HepG2 (cell line): ENCODE results near the gene C2CD2. TPM values are rescaled to one million over a fixed set of nuclear protein-coding genes. Genes with fewer than 3 reads are reported as not detected.

ENCODE experiments used
- KLF11 ChIP-seq: IDR thresholded peaks from 2 replicates; pipeline ENCODE4 v1.6.1; 2016; ENCODE audit warnings: missing compliant biosample characterization
- MTF2 ChIP-seq: sonication (generic); formaldehyde crosslinking; IDR thresholded peaks from 2 replicates; pipeline ENCODE4 v1.5.0; 2020; ENCODE audit warnings: missing genetic modification reagents, borderline replicate concordance
- NAIF1 ChIP-seq: sonication (generic); formaldehyde crosslinking; IDR thresholded peaks from 2 replicates; pipeline ENCODE4 v1.5.0; 2020; ENCODE audit warnings: mild to moderate bottlenecking, missing genetic modification reagents, borderline replicate concordance
- SOX5 ChIP-seq: IDR thresholded peaks from 2 replicates; pipeline ENCODE4 v1.6.1; 2016; ENCODE audit warnings: borderline replicate concordance
- THYN1 ChIP-seq: sonication (generic); formaldehyde crosslinking; IDR thresholded peaks from 2 replicates; pipeline ENCODE4 v1.8.1; 2023; ENCODE audit warnings: low read depth, mild to moderate bottlenecking, moderate library complexity, missing genetic modification reagents, borderline replicate concordance
- ZNF24 ChIP-seq: fragments of 450-650 bp; IDR thresholded peaks from 2 replicates; pipeline ENCODE4 v1.6.1; 2017; ENCODE audit warnings: antibody characterized with exemption, mild to moderate bottlenecking
- ZNF274 ChIP-seq: sonication (generic); formaldehyde crosslinking; IDR thresholded peaks from 2 replicates; pipeline ENCODE4 v1.5.1; 2020; ENCODE audit warnings: mild to moderate bottlenecking, missing genetic modification reagents
- ZNF354B ChIP-seq: sonication (generic); formaldehyde crosslinking; IDR thresholded peaks from 2 replicates; pipeline ENCODE4 v1.8.0; 2022; ENCODE audit warnings: mild to moderate bottlenecking, missing genetic modification reagents
- ZNF772 ChIP-seq: sonication (generic); formaldehyde crosslinking; IDR thresholded peaks from 2 replicates; pipeline ENCODE4 v1.5.0; 2020; ENCODE audit warnings: mild to moderate bottlenecking, missing genetic modification reagents
- polyA plus RNA-seq, 8 experiments: library from polyadenylated mRNA; depleted of rRNA in 3 of 8; stranded (reverse) in 7 of 8; unstranded in 1 of 8; fragments of >200 nt; fragmentation: Illumina TruSeq in 4 of 8; extraction: Trizol in 4 of 8; gene quantifications; 2 replicates each; pipeline versions ENCODE4 v1.2.1 to v1.2.3, GENCODE V29; 2011 to 2016; ENCODE audit warnings: low read depth in 4 of 8, missing spikeins in 1 of 8, mixed read lengths in 1 of 8; ENCODE audit not compliant: insufficient read depth in 1 of 8
- total RNA-seq, 5 experiments: library from RNA; depleted of rRNA; stranded (reverse); fragments of >200 nt; fragmentation: Illumina TruSeq; extraction: Trizol; gene quantifications; 2 replicates each; pipeline ENCODE4 v1.2.3, GENCODE V29; 2016; ENCODE audit warnings: low read depth in 1 of 5
- TF ChIP-seq, protein P1 (sequence below): sonication (generic); formaldehyde crosslinking; conservative IDR thresholded peaks from 2 replicates; pipeline ENCODE4 v1.8.1; 2023; ENCODE audit warnings: missing genetic modification reagents
- TF ChIP-seq, protein P2 (sequence below): sonication (generic); formaldehyde crosslinking; IDR thresholded peaks from 2 replicates; pipeline ENCODE4 v1.4.0; 2020; ENCODE audit warnings: mild to moderate bottlenecking, missing genetic modification reagents
- TF ChIP-seq, protein P3 (sequence below): sonication (generic); formaldehyde crosslinking; IDR thresholded peaks from 2 replicates; pipeline ENCODE4 v1.4.0; 2020; ENCODE audit warnings: missing genetic modification reagents

C2CD2 gene
- total and polyA plus RNA-seq, 2 of the 13 experiments (the other 11 are each of a cell fraction or from before 2014, with no cell fraction given): 12.5 to 19.7 TPM

DNA sequence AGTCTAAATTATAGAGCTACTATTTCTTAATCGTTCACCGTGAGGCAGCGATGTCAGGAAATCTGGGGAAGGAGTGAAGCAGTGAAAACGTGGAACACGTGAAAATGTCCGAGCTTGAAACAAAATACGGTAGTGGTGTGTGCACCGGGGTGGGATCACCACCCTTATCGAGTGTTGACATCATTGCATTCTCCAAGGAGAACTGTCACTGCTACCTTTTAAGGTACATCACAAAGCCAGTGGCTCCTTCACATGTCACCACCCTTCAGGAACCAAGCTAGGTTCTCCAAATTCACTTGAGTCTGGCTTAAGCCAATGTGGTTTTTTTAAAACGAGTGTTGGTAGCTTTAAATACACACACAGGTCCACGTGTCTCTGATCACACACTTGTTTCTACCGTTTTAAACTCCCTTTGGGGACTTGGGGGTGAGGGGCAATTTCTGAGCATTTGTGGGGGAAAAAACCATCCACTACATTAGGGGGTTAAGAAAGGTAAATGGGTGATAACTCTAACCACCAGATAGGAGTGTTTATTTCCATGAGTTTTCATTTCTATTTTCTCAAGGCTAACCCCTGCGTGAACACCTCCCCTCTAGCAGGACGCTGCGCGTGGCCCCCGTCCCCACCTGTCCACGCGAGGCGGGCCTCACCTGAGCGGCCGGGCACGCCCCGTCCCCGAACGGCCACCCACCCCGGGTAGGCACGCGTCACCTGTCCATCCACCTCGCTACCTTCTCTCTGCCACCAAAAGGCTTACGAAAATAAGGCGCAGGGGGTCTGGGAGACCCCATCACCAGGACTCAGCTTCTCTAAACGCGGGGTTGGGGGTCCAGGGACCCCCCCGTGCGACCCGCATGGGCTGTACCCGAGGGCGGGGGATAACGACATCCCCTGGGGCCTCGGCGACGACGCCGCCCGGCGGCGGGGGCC lies 75.7 kb downstream of the C2CD2 start (continued):
- TF ChIP-seq ZNF274 (CRISPR knock-in tag) (no peak), KLF11 (no peak), ZNF24 (no peak), THYN1 (CRISPR knock-in tag) (no peak), MTF2 (CRISPR knock-in tag) (no peak), ZNF772 (CRISPR knock-in tag) (no peak), SOX5 (CRISPR knock-in tag) (no peak), ZNF354B (CRISPR knock-in tag) (no peak), NAIF1 (no peak)
- TF ChIP-seq, protein P1, sequence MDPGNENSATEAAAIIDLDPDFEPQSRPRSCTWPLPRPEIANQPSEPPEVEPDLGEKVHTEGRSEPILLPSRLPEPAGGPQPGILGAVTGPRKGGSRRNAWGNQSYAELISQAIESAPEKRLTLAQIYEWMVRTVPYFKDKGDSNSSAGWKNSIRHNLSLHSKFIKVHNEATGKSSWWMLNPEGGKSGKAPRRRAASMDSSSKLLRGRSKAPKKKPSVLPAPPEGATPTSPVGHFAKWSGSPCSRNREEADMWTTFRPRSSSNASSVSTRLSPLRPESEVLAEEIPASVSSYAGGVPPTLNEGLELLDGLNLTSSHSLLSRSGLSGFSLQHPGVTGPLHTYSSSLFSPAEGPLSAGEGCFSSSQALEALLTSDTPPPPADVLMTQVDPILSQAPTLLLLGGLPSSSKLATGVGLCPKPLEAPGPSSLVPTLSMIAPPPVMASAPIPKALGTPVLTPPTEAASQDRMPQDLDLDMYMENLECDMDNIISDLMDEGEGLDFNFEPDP (CRISPR knock-in tag): no peak
- TF ChIP-seq, protein P2, sequence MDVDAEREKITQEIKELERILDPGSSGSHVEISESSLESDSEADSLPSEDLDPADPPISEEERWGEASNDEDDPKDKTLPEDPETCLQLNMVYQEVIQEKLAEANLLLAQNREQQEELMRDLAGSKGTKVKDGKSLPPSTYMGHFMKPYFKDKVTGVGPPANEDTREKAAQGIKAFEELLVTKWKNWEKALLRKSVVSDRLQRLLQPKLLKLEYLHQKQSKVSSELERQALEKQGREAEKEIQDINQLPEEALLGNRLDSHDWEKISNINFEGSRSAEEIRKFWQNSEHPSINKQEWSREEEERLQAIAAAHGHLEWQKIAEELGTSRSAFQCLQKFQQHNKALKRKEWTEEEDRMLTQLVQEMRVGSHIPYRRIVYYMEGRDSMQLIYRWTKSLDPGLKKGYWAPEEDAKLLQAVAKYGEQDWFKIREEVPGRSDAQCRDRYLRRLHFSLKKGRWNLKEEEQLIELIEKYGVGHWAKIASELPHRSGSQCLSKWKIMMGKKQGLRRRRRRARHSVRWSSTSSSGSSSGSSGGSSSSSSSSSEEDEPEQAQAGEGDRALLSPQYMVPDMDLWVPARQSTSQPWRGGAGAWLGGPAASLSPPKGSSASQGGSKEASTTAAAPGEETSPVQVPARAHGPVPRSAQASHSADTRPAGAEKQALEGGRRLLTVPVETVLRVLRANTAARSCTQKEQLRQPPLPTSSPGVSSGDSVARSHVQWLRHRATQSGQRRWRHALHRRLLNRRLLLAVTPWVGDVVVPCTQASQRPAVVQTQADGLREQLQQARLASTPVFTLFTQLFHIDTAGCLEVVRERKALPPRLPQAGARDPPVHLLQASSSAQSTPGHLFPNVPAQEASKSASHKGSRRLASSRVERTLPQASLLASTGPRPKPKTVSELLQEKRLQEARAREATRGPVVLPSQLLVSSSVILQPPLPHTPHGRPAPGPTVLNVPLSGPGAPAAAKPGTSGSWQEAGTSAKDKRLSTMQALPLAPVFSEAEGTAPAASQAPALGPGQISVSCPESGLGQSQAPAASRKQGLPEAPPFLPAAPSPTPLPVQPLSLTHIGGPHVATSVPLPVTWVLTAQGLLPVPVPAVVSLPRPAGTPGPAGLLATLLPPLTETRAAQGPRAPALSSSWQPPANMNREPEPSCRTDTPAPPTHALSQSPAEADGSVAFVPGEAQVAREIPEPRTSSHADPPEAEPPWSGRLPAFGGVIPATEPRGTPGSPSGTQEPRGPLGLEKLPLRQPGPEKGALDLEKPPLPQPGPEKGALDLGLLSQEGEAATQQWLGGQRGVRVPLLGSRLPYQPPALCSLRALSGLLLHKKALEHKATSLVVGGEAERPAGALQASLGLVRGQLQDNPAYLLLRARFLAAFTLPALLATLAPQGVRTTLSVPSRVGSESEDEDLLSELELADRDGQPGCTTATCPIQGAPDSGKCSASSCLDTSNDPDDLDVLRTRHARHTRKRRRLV (CRISPR knock-in tag): no peak
- TF ChIP-seq, protein P3, sequence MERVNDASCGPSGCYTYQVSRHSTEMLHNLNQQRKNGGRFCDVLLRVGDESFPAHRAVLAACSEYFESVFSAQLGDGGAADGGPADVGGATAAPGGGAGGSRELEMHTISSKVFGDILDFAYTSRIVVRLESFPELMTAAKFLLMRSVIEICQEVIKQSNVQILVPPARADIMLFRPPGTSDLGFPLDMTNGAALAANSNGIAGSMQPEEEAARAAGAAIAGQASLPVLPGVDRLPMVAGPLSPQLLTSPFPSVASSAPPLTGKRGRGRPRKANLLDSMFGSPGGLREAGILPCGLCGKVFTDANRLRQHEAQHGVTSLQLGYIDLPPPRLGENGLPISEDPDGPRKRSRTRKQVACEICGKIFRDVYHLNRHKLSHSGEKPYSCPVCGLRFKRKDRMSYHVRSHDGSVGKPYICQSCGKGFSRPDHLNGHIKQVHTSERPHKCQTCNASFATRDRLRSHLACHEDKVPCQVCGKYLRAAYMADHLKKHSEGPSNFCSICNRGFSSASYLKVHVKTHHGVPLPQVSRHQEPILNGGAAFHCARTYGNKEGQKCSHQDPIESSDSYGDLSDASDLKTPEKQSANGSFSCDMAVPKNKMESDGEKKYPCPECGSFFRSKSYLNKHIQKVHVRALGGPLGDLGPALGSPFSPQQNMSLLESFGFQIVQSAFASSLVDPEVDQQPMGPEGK (CRISPR knock-in tag): peak; percentile 69
